ENCODE measurements around the gene TMEM229B.

TMEM229B gene

DNA sequence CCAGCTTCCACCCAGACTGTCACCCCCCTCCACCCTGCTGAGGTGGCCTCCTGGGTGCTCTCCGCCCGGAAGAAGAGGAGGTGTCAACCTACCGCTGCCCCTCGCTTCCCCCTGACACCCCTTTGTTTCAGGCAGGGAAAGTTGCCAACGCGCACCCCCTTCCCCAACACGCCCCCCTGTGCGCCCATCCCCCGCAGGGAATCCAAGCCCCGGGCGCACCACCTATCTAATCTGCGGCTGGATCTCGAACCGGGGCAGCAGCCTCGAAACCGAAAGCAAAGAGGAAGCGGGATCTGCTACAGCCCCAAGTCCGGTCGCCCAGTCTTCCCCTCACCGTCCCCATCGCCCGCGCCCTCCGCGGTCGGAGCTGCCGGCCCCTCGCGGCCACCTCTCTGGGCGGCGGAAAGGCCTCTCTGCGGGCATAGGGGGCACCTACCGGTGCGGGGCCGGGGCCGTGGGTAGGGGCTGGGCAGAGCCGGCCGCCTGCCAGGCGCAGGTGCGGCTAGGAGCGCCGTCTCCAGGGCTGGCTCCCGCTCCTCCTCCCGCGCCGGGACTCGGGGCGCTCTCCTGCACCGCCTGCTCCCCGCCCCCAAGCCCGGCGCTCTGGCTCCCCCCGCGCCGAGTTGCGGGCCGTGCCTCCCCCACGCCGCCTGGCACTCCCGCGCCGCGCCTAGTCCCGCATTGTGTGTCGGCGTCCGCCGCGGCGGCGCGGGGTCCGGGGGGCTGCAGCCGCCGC is 26.3 kb upstream of the TMEM229B start:
- no peak for DNase-seq

DNA sequence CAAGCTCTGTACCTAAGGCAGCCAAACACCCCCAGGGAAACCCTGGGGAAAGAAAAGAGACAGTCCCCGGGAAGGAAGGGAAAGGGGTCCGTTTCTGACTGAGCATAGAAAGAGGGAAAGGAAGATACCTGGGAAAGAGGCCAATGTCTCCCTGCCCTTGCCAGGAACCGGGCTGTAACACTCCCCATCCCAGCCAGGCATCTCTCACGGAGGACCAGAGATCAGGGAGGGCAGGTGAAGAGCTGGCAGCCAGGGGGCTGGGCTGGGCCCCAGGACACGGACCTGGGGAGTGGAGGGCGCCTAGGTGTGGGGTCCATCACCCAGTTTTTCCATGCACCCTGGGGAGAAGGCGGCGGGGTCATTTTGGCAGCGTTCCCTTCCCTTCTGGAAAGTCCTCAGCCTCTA is 25.7 kb upstream of the TMEM229B start:
- no peak for DNase-seq

DNA sequence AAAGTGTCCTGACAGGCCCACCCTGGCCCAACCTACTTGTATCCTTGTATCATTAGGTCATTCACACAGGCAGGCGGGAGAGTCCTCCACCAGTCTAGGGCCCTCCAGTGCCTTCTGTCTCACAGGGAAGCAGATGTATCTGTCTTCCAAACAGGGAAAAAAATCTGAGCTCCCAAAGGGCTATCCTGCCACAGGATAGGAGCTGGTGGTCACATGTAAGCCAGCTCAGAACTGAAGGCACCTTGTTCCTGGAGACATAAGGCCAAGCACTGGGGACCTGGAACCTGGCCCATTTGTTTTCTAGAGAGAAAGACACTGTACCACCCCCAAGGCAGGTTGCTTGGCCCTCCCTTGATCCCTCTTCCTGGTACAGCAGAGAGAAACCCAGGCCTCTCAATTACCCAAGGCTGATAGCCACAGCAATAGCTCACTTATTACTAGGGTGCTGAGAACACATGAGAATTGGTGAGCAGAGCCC is 25.1 kb upstream of the TMEM229B start:
- DNase-seq = no peak

DNA sequence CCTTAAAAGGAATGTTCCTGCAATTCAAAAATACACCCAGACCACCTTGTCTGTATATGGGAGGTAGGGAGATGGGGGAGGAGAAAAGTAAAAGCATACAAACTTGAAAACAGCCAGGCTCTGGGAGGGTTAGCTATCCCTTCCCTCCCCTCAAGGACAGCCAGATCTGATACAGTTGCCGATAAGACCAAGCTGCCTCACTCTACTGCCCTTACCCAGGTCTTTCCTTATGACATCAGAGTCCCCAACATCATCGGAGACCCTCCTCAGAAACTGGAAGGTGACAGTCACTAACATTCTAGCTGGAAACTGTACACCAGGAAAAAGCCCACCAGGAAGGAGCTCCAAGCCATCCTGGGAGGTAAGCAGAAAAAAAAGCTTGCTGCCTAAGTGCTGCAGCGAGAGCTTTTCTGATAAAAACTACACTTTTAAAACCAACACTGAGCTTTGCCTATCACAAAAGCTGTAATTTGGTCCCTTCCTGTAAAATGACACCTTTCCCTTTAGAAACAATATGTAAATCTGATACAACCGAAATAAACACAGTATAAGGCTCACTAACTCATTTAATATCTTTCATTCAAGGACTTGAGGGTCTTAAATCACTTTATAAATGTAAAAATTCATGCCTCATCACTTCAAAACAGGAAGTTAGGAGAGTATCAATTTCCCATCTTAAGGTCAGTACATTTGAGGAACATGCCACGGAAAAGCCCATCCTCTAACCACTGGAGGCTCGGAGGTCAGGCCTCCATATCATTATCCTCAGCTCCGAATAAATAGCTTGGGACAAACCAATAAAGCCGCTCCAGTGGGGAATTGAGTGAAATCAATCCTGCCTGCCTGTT is 24.2 kb upstream of the TMEM229B start:
- DNase-seq = no peak

DNA sequence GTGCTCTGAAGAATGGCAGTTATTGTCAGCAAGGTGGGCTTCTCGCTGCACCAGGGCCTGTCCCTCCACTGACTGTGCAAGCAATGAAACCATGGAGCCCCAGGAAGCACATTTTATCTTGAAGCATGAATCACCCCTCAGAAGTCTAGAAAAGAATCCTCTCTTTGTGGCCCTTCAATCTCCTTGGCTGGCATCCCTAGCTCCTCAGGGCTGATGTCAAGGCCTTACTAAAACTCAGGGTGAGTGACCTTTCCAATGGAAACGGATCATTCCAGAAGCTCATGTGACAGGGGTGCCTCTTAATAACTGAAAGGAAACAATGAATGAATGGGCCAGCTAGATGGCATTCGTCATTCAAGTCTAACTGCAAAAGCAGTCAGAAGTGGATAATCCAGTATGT is 22.3 kb upstream of the TMEM229B start:
- no peak for DNase-seq

DNA sequence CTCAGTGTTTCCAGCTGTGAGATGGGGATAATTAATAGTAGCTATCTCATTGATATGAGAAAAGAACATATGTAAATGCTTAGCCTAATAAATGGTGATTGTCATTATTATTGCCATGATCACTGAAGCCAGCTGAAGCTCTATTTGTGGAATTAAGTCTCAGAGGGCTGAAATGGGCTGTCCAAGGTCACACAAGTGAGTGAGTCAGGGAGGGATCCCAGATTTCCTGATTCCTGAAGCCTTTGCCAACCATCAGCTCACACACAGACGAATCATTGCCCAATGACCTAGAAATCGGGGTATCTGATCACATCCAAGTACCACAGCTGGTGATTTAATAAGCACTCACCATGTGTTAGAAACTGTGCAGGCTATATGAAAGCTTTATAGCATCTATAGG is 21.6 kb upstream of the TMEM229B start:
- DNase-seq = no peak

DNA sequence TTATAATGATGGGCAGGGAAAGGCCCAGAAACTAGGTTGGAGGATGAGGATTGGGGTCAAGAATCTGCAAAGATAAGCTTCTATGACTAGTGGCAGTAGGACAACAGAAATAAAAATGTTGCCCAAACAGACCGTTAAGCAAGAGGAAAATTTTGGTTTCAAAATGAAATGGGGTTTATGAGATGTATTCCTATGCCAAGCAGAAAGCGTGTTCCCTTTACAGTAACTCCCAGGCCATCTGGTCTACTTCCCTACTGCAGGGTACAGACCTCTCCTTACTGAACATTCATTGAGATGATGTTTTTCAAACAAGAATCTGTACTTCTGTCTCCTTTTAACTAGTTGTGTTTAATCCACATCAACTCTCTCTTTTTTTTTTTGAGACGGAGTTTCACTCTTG is 20.4 kb upstream of the TMEM229B start:
- DNase-seq = no peak

DNA sequence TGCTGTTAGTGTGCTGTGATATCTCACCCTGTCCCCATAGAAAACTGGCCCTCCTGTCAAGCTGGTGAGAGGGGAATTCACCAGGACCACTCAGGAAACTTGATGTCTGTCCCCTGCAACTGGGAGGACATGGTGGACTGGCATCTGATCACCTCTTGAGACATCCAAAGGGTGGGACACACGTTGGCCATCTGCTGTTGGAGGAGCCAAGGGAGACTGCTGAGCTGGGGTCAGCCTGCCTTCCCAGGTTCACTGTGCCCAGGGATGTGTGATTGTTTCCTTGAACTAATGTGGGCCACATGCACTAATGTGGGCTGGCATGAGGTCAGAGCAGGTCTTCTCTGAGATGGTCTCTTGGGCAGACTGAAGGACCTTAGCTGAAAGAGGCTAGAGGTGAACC is 16.7 kb upstream of the TMEM229B start:
- DNase-seq = no peak

DNA sequence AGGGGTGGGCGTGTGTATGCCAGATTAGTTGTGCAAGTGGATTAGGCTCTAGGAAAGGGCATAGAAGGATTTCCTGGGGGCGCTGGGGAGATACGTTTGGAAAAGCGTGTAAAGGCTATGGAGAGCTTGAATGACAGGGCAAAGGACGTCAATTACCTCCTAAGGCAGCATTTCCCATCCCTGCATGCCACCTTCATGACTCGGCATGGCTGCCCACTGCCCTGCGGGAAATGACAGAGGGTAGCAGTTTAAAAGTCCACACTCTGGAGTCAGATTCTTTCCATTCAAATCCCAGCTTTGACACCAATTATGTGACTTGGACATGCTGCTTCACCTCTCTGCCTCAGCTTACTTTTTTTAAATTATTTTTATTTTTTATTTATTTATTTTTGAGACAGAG is 14.8 kb upstream of the TMEM229B start:
- peak; percentile 50 for DNase-seq

DNA sequence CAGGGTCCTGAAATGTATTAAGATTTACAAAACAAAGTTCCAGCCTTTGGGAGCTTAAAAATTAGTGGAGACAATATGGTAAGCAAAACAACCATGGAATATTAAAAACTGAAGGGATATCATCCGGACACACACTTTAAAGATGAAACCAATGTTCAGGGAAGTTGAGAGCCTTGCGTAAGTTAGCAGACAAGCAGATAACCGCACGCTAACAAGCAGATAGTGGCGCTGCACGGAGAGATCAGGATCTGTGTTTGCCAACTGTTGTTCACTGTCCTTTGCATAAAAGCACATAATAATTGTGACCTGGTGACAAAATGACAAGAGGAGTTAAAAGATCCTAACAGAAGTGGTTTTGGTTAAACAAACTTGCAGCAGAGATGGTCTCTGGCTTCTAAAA is 14.3 kb upstream of the TMEM229B start:
- DNase-seq = no peak

DNA sequence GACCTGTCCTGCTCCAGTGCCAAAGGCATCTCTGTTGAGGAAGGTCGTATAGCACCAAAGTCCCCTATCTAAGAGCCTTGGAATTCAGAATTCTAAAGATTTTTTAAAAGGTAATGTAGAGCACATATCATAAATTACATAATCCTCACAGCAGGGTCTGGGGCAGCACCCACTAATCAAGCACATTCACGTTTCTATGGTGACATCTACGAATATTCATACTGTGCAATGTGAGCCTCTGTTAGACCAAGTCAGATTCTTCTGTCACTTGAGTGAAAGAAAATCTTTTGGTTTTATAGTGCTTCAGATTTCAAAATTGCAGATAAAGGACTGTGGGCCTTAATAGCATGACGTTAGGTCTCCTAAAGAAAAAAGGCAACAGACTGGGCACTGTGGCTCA is 13.1 kb upstream of the TMEM229B start:
- DNase-seq = no peak

DNA sequence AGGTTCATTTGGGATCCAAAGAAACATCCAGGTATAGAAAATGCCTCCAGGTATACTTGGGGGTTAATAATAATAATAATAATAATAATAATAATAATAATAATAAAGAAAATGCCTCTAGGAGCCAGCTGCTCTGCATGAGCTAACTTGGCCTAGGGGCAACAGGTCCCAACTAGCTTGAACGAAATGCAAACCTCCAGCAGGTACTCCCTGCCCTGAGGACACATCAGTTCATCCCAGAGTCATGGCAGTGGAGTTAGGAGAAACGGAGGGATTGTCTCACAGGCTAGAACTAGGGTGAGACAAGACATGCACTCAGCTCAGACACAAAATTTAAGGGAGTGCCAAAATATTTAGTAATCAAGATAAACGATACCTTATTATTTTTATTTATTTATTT is 12.5 kb upstream of the TMEM229B start:
- DNase-seq = no peak

DNA sequence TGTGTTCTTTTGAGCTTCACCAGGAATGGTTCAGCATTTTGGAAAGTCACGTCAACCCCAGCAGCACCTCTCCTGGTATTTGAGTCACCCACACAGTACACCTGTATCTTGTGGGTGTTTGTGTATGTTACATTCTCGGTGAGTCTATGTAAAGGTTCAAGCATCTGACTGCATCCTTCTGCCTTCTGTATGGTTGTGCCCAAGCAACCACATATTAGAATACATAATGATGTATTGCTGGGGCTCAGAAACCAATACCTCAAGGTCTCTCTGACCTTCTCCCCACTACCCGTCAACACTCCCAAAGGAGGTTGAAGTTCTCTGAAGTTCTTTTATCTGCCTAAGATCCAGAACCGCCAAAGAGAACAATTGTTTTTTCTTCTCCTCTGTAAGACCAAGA is 9.2 kb upstream of the TMEM229B start:
- no peak for DNase-seq

DNA sequence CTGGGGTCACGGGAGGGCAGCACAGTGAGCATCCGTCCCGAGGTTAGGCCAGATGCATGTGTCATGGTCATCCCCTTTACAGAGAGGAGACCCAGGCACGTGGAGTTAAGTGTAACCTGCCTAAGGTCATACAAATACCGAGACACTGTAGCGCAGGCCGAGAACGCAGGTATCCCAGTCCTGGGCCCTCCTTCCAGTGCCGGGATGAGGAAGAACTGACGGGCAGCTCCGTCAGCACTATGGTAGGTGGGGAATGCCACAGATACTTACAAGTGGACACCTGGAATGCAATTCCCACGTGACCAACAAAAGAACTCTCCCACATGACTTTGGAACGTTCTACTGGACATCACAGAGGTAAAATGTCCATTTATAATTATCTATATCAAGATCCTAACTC is 8.7 kb upstream of the TMEM229B start:
- no peak for DNase-seq

DNA sequence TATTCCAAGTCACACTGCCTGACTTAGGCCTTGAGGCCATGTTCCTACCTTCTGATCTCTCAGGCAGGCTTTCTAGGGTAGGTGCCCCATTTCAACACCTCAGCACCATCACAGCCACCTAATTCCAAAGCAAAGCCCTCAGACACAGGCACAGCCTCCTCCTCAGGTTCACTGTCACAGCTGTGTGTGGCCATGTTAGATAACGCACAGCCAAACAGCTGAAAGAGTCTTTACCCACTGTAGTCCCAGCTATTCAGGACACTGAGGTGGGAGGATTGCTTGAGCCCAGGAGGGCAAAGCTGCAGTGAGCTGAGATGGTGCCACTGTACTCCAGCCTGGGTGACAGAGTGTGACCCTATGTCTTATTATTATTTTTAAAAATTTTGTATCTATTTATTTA is 7.3 kb upstream of the TMEM229B start:
- no peak for DNase-seq

DNA sequence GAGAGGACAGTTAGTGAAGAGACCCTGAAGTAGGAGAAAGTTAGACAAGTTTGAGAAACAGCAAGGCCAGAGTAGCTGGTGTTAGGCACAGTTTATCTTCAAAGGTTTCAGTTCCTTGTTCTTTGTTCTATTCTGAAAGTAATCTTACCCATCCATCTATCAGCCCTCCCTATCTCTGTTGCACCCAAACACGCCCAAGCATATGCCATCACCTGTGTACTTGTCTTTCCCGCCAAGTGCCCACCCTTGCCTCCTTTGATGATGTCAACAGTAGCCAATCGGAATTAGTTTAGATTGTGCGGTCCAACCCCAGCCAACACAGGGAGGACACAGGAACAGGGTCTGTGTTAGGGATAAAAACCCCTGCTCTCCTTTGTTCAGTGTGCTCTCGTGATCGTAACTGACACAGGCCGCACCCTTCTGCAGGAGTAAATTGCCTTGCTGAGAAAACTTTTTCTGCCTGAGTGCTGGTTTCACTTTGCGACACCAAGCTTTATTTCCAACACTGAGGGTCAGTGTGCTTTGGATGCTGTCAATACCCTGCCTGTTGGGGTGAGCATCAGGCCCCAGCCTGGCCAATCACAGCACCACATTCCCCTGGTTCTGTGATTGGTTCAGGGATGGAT is 4.7 kb upstream of the TMEM229B start:
- no peak for DNase-seq

DNA sequence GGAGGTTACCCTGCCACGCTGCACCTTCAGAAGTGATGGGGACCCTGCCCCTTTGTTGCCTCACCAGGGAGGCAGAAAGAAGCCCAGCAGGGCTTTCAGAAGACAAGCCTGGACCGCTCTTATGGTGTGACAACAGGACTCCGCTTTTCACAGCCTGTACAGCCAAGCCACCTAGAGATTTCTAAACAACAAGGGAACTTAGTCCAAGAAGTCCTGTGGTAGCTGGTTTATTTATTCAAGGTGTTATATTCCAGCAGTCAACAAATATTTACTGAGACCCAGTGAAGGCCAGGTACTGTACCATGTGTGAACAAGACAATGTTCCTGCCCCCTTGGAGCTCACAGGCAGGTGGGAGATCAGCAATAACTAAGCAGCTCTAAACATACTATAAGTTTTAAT is 4.0 kb upstream of the TMEM229B start:
- no peak for DNase-seq

DNA sequence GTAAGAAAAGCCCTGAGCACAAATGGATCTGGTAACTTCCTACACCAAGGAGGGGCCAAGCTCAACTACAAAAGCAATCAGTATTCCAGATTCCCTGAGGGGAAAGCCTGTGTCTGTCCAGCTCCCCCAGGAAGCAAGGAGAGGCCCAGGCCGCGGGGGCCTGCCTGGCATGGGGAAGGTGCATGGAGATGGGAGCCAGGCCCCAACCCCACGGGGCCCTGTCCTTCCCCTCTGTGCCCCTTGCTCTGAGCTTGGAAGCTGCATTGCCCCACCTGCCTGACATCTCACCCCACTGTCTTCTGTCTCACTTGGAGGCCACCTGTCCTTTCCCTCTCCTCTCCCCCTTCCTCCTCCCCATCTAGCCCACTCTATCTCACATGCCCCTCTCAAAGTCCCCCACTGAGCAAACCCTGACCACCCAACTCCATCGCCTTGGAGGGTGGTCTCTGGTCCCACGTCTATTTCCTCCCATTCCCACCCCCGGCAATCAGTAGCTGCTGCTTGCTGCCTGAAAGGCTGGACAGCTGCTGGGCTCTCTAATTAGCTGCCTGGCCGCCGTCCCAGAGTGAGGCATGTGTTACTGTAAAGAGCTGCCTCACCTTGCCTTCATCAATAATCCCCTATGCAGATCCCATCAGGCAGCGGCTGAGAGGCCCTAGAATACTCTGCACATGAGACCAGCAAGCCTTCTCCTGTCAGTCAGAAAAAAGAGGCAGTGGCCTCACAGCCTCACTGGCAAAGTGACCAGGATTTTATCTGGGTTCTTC is 3.4 kb upstream of the TMEM229B start:
- peak; percentile 83 for DNase-seq

DNA sequence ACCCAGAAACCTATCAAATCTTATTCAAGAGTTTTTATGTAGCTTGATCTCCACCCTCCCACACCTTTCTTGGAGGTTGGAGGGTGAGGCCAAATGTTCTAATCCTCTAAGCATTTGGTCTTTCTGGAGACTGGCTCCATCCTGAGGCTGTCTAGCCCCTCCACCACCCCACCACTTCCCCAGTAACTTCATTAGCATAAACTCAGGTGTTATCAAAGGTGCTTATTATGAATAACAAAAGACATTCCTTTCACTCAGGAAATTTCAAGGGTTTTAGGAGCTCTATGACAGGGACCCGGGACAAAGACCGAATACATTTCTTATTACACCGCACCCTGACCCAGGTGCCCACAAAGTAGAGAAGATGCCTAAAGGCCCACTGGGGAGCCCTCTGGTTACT is 2.8 kb upstream of the TMEM229B start:
- DNase-seq = no peak

DNA sequence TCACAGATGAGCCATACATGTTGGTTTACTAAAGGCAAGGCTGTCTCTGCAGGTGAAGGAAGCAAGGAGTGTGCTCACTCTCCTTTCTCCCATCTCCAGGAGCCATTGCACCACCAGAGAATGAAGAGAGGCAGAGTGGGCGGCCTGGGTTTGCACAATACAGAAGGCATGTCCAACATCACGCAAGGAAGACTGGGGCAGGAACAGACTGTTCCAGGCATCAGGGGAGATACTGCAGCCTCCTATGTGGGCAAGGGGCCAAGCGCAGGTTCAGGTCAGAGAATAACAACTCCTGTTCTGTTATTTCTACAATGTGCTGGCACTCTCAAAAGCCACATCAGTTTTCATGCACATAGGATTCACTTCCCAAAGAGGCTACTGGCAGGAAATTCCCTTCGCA is 1.7 kb upstream of the TMEM229B start:
- DNase-seq = no peak

DNA sequence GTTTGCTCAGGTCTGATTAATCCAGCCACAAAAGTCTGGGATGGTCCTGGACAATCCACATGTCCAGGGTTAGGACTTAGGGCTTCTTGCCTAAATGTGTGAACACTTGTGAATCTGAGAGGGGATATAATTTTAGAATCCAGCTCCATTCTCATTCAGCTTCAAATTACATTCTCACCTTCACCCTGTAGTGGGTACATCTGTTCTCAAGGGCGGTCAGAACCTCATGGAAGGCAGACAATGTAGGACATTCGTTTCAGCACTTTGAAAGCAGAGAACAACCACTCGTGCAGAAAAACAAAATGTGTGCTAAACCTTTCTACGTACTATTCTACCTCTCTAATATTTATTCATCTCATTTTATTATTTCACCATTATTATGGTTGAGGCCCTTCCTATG is 1.2 kb downstream of the TMEM229B start:
- DNase-seq = no peak

DNA sequence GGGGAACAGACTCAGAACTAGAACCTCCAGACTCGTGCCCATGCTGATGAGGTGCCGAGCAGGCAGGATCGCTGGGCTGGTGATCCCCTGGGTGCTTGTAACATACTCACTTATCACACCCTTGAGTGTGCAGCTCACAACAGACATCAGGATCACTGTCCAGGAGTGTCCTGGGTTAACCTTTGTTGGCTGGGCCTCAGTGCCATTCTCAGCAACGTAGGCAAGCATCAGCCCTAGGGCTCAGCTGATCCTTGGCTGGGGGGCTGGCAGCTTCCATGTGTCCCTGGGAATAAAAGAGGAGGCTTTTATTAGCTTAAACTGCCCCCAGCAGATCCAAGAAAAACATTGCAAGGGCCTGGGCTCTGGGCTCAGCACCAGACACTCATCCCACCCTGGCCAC is 1.6 kb downstream of the TMEM229B start:
- no peak for DNase-seq

DNA sequence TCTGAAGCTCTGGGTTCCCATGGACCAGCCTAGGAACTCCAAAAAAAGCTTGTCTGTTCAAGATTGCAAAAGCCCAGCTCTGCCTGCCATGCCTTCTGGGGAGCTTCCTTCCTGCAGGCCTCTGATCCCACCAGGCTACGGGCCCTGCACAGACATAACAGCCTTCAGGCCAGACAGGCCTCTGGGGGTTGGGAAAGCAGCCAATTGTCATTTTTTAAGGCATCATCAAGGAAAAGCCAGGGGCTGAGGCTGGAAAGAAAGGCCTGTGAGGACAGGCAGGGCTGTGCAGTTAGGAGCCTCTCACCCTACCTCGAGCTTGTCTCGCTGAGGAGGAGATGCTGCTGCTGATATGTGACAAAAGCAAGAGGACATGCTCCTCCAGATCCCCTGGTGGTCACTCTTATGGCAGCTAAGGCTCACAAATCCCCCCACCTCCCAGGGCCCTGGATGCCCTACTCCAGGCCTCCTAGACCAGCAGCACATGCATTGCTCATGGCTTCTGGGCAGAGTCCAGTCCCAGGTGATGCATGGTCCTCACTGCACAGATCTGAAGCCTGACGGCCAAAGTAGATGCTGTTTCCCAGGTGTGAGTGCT is 2.9 kb downstream of the TMEM229B start:
- peak; percentile 84 for DNase-seq

Data from islet precursor cell (in vitro differentiated cells).